Fibroblast of skin of back (primary cell): Measurements from ENCODE around the gene PRMT9. TPM values are rescaled to one million over a fixed set of nuclear protein-coding genes. Genes with fewer than 3 reads are reported as not detected.
A peak's percentile ranks its signal among the peaks of the same experiment; 100 is the strongest.

Experiments
- DNase-seq: peaks from one replicate; pipeline ENCODE4 v3.0.0-alpha.2; 2013
- polyA plus RNA-seq, 2 experiments: library from polyadenylated mRNA; unstranded; fragments of 120-200 nt; gene quantifications; one replicate each; pipeline ENCODE4 v1.2.1, GENCODE V29; 2013; ENCODE audit not compliant: insufficient read length in 2 of 2

Gene PRMT9
- polyA plus RNA-seq (2013, experiment 1 of 2; ENCODE audit: insufficient read length): 5.0 TPM
- 7.0 TPM for polyA plus RNA-seq (2013, experiment 2 of 2; ENCODE audit: insufficient read length)

DNA sequence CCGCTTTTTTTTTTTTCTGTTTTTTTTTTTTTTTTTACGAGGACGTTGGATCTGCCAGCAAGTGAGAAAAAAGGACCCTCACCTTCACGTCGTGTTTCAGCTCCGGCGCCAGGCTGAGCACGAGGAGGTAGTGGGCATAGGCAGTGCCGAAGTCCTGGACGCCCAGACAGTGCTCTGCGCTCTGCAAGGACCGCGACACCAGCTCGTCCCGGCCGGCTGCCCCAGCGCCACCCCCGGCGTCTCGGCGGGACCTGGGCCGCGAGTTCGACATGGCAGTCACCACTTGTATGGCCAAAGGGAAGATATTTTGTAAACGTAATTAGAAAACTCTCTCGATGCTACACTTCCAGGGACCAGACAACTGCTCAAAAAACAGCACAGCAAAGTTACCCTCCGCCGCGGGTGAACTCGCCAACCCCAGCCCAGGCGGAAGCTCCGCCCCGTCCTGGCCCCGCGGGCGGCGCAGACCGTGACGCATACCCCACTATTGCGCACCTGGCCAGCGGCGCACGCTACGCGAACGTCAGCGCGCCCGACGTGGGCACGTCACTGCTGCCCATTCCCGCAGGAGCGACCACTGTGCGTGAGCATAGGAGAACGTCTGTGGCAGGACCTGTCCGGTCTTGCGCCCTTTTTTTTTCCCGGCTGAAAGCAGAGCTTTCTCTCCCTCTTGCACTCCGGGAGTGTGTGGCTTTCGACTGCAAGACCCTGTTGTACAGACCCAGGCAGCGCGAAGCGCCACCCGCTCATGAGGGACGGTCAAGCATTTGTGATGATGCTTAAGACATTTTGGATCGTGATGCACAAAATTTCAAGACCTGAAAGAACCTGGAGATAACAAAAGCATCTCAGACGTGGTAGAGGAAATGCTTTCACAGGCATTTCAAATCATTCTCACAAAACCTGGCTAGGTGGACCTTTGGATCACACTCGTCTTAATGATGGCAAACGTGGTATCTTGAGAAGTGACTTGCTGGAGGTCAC, at the start of gene PRMT9:
Gene PRMT9, minus strand, starts transcription at position 447 of the 984 bp plus-strand sequence. Its CDS starts 176 bp downstream, at position 271.
- peak; percentile 86 for DNase-seq

DNA sequence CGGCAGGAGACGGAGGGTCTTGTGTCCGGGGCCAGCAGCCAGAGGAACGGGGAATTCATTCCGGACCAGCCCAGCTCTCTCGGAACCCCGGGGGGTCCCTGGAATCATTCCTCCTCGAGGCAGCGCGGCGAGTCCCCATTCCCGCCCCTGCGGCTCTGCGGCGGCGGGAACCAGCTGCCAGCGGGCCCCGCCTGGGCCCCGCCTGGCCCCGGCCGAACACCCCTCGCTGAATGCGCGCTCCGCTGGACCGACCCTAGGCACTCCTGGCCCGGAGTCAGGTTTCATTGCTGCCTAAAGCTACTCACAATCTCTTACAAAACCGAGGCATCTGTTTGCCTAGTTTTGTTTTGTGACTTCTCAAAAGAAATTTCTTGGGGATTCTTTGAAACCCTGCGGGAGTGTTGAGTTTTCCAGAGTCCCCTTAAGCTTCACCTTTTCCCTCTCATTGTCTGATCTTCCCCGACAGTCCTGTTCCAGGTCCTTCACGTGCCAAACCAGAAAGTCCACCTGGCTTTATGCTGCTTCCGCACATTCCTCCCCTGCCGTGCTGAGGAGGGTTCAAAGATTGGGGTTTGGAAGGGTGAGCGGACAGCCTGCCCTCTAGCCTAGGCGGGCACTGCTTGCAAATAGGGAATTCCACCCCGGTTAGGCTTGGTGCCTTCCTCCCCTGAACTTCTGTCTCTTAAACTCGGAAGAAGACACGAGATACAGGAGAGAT, 48.7 kb upstream of the PRMT9 start:
- peak; percentile 53 for DNase-seq

DNA sequence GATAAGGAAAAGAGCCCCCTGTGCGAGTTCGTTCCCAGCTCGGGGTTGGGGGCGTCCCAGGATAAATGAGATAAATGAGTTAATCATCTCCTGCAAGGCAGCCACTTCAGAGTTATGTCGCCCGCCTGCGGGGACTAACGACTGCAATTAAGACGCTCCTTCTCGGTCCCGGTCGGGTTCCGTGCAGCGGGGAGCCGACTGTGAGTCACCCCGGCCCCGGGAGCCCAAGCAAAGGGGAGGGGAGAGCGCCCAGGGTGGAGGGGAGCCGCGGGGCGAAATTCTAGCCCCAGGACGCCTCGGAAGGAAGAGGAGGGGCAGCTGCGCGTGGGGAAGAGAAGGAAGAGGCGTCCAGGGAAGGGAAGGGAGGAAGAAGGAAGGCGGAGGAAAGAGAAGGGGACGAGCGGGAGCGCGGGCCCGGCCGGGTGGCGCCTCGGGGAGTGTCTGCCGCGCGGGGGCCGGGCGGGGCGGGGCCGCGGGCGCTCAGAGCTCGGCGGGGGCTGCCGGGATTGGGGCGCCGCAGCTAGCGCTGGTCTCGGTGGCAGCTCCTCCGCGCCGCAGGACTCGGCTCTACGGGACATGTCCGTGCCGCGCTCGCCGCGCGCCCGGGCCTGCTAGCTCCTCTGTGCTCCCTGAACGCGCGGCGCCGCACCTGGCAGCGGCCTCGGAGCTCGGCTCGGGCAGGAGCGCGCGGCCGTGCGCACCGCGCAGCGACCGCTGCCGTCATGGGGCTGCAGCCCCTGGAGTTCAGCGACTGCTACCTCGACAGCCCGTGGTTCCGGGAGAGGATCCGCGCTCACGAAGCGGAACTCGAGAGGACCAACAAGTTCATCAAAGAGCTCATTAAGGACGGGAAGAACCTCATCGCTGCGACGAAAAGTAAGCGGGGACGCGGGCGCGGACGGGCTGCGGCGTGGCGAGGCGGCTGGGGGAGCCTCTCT, 47.9 kb upstream of the PRMT9 start, which contains the start of gene ARHGAP10:
Gene ARHGAP10, plus strand, starts transcription at position 509 of the 938 bp plus-strand sequence. Its CDS starts 214 bp downstream, at position 723.
- DNase-seq: peak; percentile 90

DNA sequence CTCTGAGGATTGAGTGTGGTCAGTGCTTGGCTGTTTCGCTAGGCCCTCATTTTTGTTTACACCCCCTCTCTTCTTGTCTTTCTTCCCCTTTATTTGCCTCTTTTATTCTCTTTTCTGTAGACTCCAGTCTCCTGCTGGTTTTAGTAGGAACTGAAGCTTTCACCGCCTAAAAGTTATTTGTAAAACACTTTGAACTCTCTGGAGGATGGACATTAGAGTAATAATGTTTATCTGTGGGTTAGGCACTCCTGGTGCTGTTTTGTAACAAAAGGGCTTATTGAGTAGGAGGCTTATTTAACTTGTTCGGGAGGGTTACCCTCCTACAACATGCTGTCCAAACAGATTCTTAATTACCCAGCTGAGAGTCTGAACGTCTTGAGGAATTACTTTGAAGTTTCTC, 46.4 kb upstream of the PRMT9 start:
- DNase-seq: no peak

DNA sequence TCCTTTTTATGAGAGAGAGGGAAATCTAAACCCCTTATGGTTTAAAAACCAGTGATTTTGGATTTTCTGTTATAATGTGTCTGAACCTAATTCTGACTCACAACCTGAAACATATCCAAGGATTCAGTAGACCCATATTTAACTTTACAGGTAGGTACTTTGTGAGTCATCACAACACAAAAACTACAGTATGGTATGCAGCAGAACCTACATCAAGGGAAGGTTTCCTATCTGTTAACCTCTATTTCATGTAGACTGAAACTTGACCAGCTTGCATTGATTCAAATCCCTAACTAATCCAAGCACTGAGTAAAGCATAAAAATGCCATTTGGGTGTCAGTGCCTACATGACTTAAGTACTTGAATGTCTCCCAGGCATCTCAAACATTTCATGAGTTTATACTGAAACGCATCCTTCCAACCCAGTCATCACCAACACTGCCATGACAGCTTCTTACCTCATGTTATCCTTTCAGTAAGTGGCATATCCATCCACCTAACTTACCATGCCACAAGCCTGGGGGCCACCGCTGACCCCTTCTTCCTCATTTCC, 43.6 kb upstream of the PRMT9 start:
- DNase-seq: no peak

DNA sequence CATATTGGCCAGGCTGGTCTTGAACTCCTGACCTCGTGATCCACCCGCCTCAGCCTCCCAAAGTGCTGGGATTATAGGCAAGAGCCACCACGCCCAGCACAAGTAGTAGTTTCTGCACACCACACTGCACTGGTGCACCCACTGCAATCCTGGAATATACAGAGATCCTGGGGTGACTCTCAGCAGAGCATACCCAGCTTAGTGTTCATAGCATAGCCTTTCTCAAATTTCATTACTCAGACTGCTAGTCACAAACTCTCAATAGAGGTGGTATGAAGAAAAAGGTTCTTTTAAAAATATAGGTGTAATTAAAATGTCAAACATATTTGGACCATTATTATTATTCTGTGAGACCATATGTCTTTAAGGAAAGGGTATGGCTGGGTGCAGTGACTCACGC, 41.7 kb upstream of the PRMT9 start:
- DNase-seq: no peak

DNA sequence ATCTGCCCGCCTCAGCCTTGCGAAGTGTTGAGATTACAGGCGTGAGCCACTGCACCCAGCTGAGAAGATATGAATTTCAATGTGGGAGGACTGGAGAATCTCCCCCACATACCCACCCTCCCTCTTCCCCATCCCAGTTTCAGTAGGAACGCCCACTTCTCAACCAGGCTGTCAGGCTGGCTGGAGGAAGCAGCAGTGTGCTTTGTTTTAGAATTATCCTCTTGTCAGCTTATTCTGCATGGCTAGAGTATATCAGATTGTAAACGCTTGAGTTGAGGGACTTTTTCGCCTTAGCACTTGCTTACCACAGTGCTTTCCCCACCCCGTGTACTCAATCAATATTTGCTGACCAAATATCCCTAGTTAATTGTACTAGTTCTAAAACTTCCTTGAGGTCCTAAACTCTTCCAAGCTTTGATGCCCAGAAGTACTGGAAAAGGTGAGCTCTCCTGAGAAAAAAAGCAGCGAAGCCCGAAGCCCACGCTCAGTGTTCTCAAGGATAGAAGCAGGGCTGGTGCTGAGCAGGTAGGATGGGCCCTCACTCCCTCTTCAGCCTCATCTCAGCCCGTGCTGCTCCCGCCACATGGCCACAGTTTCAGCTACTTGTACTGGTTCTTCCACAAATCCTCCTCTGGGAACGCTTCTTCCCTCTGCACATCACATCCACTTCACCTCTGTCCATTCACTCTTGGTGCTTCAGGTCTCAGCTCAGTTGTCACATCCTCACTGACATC, 40.7 kb upstream of the PRMT9 start:
- no peak for DNase-seq

DNA sequence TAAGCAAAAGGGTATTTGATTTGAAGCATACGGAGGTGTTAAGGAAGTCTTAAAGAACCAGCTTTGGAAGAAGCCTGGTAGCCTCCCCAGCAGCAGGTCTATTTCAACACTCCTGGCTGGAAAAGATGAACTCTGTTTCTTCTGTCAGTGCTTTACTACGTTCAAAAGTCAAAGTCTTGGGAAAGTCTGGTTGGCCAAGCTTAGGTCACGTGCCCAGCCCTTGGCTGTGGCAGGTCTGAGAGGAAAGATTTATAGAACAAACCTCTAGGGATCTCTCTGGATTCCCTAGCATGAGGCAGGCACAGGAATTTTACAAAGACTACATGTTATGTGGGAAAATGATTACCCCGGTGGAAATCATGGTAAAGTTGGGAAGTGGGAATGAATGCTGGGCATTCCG, 39.4 kb upstream of the PRMT9 start:
- DNase-seq: peak; percentile 69

DNA sequence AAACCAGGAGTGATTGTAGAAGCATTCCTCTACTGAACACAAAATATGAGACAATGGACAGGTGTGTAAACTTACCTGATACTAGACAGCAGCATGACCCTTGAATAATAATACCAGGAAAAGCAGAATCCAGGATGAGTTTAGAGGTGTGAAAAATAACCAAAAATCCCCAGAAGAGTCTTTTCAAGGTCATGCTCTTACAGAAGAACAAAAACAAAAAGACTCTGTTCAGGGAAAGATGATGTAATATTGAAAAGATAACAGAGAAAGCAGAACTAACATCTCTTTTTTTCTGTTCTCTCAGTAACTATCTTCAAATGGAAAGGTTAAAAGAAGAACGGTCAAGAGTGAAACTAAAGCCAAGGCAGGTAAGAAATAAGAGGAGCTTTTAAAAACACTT, 33.9 kb upstream of the PRMT9 start:
- no peak for DNase-seq

DNA sequence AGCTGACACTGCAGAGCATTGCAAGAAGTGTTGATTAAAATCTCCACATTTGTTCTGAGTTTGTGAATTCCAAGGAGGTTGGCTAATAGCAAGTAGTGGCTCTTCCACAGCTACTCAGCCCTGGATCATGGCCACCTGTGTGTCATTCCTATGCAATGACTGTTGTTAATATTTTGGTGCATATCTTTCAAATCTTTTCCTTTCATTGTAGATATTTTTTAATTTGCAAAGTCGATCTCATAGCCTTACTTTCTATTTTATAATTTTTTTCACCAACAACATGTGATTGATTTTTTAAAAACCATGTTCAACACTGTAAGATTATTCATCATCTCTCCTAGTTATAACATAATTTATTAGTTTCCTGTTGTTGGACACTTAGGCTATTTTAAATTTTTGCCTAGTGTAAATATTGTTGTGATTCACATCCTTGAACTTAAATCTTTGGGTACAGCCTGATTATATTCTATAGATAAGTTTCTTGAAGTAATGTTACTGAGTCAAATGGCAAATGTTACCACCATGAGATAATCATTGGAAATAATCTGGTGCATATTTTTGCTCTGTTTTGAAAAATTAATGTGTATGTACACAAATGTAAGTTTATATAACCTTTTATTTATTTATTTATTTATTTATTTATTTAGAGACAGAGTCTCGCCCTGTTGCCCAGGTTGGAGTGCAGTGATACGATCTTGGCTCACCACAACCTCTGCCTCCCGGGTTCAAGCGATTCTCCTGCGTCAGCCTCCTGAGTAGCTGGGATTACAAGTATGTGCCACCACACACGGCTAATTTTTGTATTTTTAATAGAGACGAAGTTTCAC, 30.8 kb upstream of the PRMT9 start:
- peak; percentile 81 for DNase-seq

DNA sequence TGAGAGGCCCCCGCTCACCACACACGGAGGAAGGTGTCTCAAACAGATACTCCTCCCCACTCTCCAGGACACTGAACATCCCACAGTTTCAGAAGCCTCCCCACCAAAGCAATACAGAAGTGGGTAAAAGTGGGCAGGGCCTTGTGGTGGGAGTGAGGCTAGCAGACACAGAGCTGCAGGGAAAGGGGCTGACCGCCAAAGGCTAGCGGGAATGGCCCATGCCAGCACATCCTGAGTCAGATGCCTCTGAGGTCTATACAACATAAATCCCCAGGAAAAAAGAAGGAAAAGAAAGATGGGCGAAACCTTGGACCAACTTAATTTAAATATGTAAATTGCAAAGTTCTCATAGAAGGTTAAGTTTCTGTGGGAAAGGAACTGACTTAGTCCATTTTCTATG, 26.0 kb upstream of the PRMT9 start:
- DNase-seq: peak; percentile 35

DNA sequence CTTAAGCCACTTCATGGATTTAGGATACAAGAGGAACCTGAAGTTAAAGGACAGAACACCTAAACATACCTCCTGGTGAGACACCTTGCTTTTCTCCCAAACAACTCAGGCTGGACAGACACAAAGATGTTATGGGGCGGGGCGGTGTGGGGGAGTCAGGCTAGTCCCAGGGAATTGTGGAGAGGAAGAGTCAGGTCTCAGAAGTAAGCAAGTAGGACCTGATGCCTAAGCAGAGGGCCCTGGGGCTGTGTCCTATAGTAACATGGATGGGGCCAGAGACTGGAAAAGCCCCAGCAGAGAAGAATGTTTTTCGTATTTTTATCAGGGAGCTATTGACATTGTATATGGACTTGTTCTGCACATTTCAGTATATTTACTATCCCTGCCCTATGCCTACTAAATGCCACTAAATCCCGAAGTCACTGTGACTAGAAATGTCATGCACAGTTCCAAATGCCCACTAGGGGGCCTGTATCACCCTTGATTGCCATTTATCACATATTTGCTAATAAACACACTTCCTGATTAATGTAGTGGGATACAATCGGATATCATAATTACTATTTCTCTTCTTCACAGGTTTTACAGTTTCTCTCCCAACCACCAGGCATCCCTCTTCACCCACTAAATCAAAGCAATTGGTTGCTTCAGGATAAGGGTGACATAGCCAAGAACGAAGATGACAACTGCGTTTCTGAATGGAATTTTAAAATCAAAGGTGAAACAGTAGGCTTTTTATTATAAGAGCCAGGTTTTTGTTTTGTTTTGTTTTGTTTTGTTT, 24.1 kb upstream of the PRMT9 start:
- DNase-seq: peak; percentile 51

DNA sequence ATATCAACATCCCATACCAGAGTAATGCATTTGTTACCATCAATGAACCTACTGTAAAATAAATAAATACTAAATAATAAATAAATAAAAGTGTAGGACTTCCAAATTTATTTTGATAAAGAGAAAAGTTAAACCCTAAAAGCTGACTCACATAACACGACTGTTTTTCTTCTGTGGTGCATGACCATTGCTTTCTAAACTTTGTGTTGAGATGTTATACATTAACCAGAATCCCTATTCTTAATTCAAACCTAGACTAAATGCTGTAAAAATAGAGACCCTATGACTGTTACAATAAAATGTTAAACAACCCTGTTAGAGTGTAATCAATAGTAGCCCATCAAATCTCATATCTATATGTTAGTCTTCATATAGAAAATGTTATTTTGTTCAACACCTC, 20.9 kb upstream of the PRMT9 start:
- DNase-seq: no peak

DNA sequence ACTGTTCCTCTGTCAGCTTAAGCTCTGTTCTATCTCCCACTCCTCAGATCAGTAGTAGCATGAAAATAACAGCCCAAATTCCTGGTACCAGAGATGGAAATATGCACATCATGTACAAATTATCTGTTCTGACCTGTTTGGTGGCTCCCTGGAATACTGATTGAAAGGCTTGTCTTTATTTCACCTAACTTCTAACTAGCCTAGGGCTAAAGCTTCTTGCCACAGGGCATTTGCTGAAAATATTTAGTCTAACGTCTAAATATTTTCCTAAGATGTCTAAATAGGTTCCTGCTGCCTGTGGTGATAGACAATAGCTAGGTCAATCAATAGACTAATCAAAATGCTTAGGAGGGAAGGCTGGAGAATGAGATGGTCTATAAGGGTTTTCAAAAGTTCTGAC, 12.9 kb upstream of the PRMT9 start:
- DNase-seq: no peak

DNA sequence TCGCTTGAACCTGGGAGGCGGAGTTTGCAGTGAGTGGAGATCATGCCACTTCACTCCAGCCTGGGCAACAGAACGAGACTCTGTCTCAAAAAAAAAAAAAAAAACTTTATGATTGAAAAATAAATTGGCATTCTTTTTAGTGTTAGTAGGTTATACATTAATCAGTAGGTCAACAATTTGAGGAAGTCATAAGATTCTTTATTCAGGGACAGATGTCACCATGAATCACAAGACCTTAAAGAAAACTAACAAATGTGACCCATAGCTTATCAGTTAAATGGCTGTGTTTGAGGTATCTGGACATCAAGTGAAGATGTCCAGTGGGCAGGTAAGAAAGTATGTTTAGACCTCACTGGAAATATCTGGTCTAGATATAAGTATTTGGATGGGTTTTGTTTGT, 9.3 kb upstream of the PRMT9 start:
- DNase-seq: no peak

DNA sequence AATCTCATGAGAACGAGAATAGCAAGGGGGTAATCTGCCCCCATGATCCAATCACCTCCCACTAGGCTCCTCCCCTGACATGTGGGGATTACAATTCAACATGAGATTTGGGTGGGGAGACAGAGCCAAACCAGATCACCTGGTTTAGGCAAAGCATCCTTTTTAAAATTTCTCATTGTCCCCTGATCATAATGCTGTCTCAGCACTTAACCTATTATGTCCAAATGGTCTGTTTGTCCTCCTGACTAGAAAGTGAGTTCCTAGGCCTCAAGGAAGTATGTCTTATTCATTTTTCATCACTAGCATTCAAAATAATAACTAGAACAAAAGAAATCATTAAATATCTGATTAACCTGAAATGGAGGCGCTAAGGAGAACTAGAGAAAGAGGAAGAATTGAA, 7.9 kb upstream of the PRMT9 start:
- no peak for DNase-seq

DNA sequence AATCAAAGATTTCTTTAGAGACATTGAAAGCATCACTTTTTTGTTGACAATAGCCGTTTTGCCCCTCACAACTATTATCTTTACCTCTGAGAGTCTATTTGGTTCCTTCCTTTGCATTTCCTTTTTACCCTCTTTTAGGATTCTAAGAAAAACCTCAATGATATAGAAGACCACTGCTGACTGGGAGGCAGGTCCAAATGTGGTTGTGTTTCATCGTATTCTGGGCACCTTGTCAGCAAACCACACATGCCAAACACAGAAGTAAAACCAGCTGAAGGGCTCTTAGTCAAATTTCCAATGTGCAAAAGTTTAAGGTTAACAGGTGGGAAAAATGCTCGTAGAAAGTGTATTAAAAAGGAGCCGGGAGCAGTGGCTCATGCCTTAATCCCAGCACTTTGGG, 5.1 kb upstream of the PRMT9 start:
- no peak for DNase-seq

DNA sequence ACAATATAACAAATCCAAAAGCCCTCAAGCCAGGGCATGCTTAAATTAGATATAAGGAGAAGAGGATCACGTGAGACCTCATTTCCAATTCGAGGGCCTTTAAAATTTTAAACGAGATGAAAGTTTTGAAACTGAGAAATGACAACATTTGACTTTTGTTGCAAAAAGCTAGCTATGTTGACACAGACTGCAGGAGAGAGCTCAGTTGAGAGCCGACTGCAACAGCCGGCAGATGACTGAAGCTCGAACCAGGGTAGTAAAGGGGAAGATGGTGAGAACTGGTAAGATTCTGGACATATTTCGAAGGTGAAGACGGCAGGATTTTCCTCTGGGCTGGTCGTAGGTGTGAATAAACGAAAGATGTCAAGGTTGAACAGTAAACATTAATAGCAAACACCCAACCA, 773 bp downstream of the PRMT9 start:
- DNase-seq: peak; percentile 12

DNA sequence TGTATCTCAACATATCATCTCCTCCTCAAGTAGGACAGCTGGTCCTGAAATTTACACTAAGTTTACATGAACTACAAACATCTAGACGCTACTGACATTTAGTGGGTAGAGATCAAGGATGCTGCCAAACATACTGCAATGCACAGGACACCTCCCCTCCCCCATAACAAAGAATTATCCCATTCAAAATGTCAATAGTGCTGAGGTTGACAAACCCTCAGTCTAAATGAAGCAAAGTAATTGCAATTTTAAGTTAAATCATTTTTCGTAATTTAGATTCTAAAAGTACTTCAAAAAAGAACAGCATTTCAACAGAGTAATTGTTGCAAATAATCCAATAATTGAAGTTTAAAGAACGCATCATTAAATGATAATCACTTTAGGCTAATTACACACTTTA, 1.2 kb downstream of the PRMT9 start:
- DNase-seq: no peak
